ENCODE data around the gene ATXN7L3. TPM values are rescaled to one million over a fixed set of nuclear protein-coding genes. Genes with fewer than 3 reads are reported as not detected.

The ATXN7L3 gene
- total RNA-seq, 1 donor from 2014 or later = 62.8 TPM

- intact Hi-C loops (cut with DNase I) = loop anchor here (1.0 kb wide), 4 partner anchors 10 to 124 kb away; partner anchors contain the start of gene SLC25A39
- TF ChIP-seq CTCF (IDR thresholded peaks at IDR 0.05) = no peak
Observed at GRCh38 chr17:44200478-44201155, 933 bp upstream of the ATXN7L3 start.

DNA sequence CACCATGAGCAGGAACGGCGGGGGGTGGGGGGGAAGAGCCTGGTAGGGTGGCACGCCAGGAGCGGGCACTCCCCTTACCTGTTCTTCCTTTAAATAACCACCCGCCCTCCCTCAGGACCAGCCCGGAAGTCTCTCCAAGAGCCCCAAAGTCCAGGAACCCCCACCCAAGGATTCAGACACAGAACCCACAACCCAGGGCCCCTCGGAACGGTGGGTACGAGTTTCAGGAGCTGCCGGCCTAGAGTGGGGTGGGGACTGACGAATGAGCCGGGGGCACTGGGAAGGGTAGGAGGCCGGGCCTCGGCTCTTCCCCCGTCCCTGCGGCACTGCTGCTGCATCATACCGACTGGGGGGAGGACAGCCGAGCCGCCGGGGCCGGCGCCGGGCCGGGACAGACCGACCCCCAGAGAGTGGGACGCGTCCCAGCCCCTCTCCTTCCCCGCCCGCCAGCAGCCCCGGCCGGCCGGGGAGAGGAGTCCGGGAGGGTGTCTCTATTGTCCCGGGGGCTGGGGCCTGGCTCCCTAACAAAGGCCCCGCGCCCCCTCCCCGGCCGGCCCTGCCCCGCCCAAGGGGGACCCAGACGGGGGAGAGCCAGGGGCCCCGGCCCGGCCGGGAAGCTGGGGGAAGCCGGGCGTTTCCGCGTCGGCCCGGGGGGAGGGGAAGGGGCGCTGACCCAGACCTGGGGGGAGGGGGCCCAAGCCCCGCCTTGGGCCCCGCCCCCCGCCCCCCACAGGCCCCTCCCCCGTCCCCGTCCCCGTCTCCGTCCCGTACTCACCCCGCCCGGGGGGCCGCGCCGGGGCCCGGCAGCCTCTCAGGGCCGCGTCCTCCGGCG is 747 bp downstream of the ATXN7L3 start:
- peaks cover 29 to 36% of the 10 kb centered on the region in 2 donors for H3K36me3 ChIP-seq
- peak overlapping the region; percentile 98 to 99 for H3K4me3 ChIP-seq
- DNase-seq (ENCODE audit: low spot score in 2 of 2) = no peak
- H3K9me3 ChIP-seq = no peaks in the 10 kb centered on the region
- H3K4me1 ChIP-seq = peaks cover 0 to 21% of the 10 kb centered on the region in 2 donors
- H3K27ac ChIP-seq = peak overlapping the region; percentile 98 to 100
- intact Hi-C loops (cut with DNase I) = no loop called here
- no peaks in the 10 kb centered on the region for H3K27me3 ChIP-seq
- TF ChIP-seq CTCF (IDR thresholded peaks at IDR 0.05) = no peak

More at GRCh38 chr17:44200478-44201155, 933 bp upstream of the ATXN7L3 start:
- peak overlapping the region; percentile 98 to 99 for H3K4me3 ChIP-seq
- H3K4me1 ChIP-seq = peaks cover 0 to 21% of the 10 kb centered on the region in 2 donors
- H3K27me3 ChIP-seq = no peaks in the 10 kb centered on the region
- peak overlapping the region; percentile 98 to 100 for H3K27ac ChIP-seq
- H3K36me3 ChIP-seq = peaks cover 12 to 19% of the 10 kb centered on the region in 2 donors
- DNase-seq (ENCODE audit: low spot score in 2 of 2) = no peak
- no peaks in the 10 kb centered on the region for H3K9me3 ChIP-seq

GRCh38 chr17:44197980-44198720 is 1.5 kb downstream of the ATXN7L3 start:
- peak overlapping the region; percentile 98 to 100 for H3K27ac ChIP-seq
- no peak for TF ChIP-seq CTCF (IDR thresholded peaks at IDR 0.05)
- H3K4me3 ChIP-seq = peak overlapping the region; percentile 98 to 99
- intact Hi-C loops (cut with DNase I) = no loop called here
- H3K27me3 ChIP-seq = no peaks in the 10 kb centered on the region
- peaks cover 37 to 43% of the 10 kb centered on the region in 2 donors for H3K36me3 ChIP-seq
- H3K9me3 ChIP-seq = no peaks in the 10 kb centered on the region
- H3K4me1 ChIP-seq = peaks cover 0 to 23% of the 10 kb centered on the region in 2 donors
- no peak for DNase-seq (ENCODE audit: low spot score in 2 of 2)

DNA sequence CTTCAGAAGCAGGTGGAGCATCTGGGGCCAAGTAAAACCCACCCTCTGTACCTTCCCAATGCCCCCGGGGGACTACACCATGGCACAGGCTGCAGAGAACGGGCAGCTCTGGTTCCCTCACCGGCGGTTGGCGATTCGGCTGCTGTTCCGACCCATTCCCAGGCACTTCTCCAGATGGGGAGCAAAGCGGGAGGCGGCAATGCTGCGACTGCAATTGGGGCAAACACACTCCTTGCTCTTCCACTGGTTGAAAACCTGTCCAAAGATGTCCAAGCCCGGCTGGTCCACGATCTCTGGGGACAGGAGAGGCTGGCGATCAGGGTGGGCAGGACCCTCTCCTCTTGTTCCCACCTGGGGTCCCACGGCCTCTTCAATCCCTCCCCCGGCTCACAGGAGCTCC is 2.6 kb downstream of the ATXN7L3 start:
- TF ChIP-seq CTCF (IDR thresholded peaks at IDR 0.05) = no peak
- intact Hi-C loops (cut with DNase I) = no loop called here
- no peak for DNase-seq (ENCODE audit: low spot score in 2 of 2)
- H3K4me3 ChIP-seq = no peak overlapping the region
- peaks cover 40 to 48% of the 10 kb centered on the region in 2 donors for H3K36me3 ChIP-seq
- H3K27me3 ChIP-seq = no peaks in the 10 kb centered on the region
- H3K4me1 ChIP-seq = peaks cover 0 to 23% of the 10 kb centered on the region in 2 donors
- H3K9me3 ChIP-seq = no peaks in the 10 kb centered on the region
- peak overlapping the region; percentile 98 to 100 for H3K27ac ChIP-seq

DNA sequence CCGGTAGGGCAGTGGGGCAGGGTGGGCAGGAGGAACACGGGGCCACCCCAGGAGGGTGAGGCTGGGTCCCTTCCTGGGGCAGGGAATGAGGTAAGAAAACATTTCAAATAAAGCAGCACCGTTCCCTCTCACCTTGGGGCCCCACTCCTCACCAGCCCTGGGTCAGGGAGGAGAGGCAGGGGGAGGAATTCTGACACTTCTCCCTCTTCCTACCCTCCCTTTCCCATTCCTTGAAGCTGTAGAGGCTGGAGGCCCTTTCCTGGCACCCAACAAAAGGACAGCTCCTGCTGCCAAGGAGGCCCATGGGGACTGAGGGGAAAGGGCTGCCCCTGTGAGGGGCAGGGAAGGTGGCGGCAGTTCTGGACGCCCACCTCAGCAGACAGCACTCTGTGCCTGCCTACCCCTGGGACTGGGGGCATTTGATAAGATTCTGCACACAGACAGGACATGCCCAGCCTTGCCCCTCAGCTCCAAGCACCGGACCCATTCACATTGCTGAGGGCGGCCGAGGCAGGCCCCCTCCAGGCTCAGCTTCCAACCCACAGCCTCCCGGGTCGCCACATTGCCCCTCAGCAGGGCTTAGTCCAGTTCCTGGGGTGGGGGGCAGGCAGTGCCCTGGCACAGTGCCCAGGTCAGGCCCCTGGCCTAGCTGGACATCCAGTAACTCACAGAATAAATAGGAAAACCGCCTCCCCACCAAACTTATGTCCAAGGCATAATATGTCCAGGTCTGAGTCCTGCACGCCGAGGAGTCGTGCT is 6.2 kb downstream of the ATXN7L3 start:
- Histone ChIP-seq H3K27me3 (no peaks in the 10 kb centered on the region), H3K36me3 (peaks cover 62 to 70% of the 10 kb centered on the region in 2 donors), H3K9me3 (no peaks in the 10 kb centered on the region), H3K27ac (no peak overlapping the region), H3K4me1 (peaks cover 0 to 20% of the 10 kb centered on the region in 2 donors), H3K4me3 (no peak overlapping the region)
- intact Hi-C loops (cut with DNase I) = no loop called here
- no peak for DNase-seq (ENCODE audit: low spot score in 2 of 2)
- no peak for TF ChIP-seq CTCF (IDR thresholded peaks at IDR 0.05)

All from ascending aorta (tissue), 2 donors.